Ishikawa (cell line): ENCODE results near the gene GALNT11.

Experiments used
- CEBPB ChIP-seq: IDR thresholded peaks from 2 replicates; pipeline ENCODE4 v1.6.1; 2012
- CREB1 ChIP-seq: IDR thresholded peaks from 2 replicates; pipeline ENCODE4 v1.6.1; 2012; ENCODE audit warnings: low read depth
- EGR1 ChIP-seq: IDR thresholded peaks from 2 replicates; pipeline ENCODE4 v1.6.1; 2012
- EP300 ChIP-seq: IDR thresholded peaks from 2 replicates; pipeline ENCODE4 v1.6.1; 2012; ENCODE audit warnings: borderline replicate concordance
- NFIC ChIP-seq: IDR thresholded peaks from 2 replicates; pipeline ENCODE4 v1.6.1; 2012
- RAD21 ChIP-seq: IDR thresholded peaks from 2 replicates; pipeline ENCODE4 v1.6.1; 2012; ENCODE audit warnings: low read depth
- TAF1 ChIP-seq: IDR thresholded peaks from 2 replicates; pipeline ENCODE4 v1.6.1; 2012; ENCODE audit warnings: low read depth, mild to moderate bottlenecking
- TCF12 ChIP-seq: IDR thresholded peaks from 2 replicates; pipeline ENCODE4 v1.6.1; 2012; ENCODE audit warnings: low read depth
- TF ChIP-seq, protein P1 (sequence below): IDR thresholded peaks from 2 replicates; pipeline ENCODE4 v1.6.1; 2012
- TF ChIP-seq, protein P2 (sequence below): IDR thresholded peaks from 2 replicates; pipeline ENCODE4 v1.6.1; 2012; ENCODE audit warnings: low read depth, mild to moderate bottlenecking

DNA sequence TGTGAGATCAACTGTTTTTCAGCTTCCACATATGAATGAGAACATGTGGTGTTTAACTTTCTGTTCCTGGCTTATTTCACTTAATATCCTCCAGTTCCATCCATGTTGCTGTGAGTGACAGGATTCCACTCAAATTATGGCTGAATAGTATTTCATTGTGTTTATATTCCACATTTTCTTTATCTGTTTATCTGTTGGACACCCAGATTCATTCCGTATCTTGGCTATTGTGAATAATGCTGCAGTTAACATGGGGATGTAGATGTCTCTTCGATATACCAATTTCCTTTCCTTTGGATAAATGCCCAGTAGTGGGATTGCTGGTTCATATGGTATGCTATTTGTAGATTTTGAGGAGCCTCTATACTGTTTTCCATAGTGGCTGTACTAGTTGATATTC, 47.9 kb downstream of the GALNT11 start:
- TF ChIP-seq CREB1: no peak
- no peak for TF ChIP-seq CEBPB
- no peak for TF ChIP-seq RAD21
- no peak for TF ChIP-seq TAF1
- no peak for TF ChIP-seq EGR1
- TF ChIP-seq, protein P1, sequence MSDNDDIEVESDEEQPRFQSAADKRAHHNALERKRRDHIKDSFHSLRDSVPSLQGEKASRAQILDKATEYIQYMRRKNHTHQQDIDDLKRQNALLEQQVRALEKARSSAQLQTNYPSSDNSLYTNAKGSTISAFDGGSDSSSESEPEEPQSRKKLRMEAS: no peak
- no peak for TF ChIP-seq EP300
- TF ChIP-seq NFIC: no peak
- TF ChIP-seq, protein P2, sequence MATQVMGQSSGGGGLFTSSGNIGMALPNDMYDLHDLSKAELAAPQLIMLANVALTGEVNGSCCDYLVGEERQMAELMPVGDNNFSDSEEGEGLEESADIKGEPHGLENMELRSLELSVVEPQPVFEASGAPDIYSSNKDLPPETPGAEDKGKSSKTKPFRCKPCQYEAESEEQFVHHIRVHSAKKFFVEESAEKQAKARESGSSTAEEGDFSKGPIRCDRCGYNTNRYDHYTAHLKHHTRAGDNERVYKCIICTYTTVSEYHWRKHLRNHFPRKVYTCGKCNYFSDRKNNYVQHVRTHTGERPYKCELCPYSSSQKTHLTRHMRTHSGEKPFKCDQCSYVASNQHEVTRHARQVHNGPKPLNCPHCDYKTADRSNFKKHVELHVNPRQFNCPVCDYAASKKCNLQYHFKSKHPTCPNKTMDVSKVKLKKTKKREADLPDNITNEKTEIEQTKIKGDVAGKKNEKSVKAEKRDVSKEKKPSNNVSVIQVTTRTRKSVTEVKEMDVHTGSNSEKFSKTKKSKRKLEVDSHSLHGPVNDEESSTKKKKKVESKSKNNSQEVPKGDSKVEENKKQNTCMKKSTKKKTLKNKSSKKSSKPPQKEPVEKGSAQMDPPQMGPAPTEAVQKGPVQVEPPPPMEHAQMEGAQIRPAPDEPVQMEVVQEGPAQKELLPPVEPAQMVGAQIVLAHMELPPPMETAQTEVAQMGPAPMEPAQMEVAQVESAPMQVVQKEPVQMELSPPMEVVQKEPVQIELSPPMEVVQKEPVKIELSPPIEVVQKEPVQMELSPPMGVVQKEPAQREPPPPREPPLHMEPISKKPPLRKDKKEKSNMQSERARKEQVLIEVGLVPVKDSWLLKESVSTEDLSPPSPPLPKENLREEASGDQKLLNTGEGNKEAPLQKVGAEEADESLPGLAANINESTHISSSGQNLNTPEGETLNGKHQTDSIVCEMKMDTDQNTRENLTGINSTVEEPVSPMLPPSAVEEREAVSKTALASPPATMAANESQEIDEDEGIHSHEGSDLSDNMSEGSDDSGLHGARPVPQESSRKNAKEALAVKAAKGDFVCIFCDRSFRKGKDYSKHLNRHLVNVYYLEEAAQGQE: no peak
- no peak for TF ChIP-seq TCF12
